Measurements from ENCODE around the gene ADAR. TPM values are rescaled to one million over a fixed set of nuclear protein-coding genes. Genes with fewer than 3 reads are reported as not detected.
A peak's percentile ranks its signal among the peaks of the same experiment; 100 is the strongest.

The ADAR gene
- polyA plus RNA-seq, 1 donor (not counting 4 experiments of a cell fraction or from before 2014, with no cell fraction given) = 148 TPM

GRCh38 chr1:154546264-154547063, 61.5 kb downstream of the ADAR start:
- FAIRE-seq = no peak

GRCh38 chr1:154541231-154541630, 66.8 kb downstream of the ADAR start:
- Histone ChIP-seq H3K9me1 (ENCODE audit: control insufficient read depth, extremely low read depth, insufficient read depth, low read length) (no peaks in the 10 kb centered on the region), H3K4me3 (ENCODE audit: control insufficient read depth in 2 of 3, extremely low read depth in 1 of 3, insufficient read depth in 2 of 3, low read depth in 1 of 3, low read length in 3 of 3) (no peak overlapping the region), H3K27ac (ENCODE audit: control insufficient read depth, insufficient read depth, low read length) (no peak overlapping the region), H3K79me2 (ENCODE audit: control insufficient read depth, insufficient read depth, low read length) (no peaks in the 10 kb centered on the region), H3K36me3 (ENCODE audit: control insufficient read depth in 2 of 2, extremely low read depth in 1 of 2, insufficient read depth in 2 of 2, low read length in 2 of 2) (no peaks in the 10 kb centered on the region), H3K4me1 (ENCODE audit: control insufficient read depth, extremely low read depth, insufficient read depth, low read length) (no peaks in the 10 kb centered on the region), H3K9me3 (ENCODE audit: control insufficient read depth, low read depth, low read length) (no peaks in the 10 kb centered on the region), H3K27me3 (ENCODE audit: control insufficient read depth, extremely low read depth, insufficient read depth, low read length) (peaks cover 27% of the 10 kb centered on the region), H4K20me1 (ENCODE audit: control insufficient read depth, extremely low read depth, insufficient read depth, low read length) (no peaks in the 10 kb centered on the region), H2AFZ (ENCODE audit: control insufficient read depth, low read length) (no peak overlapping the region), H3K4me2 (ENCODE audit: control insufficient read depth, extremely low read depth, insufficient read depth, low read depth, low read length) (no peak overlapping the region), H3K9ac (ENCODE audit: control insufficient read depth, extremely low read depth, insufficient read depth, low read length) (no peak overlapping the region)
- TF ChIP-seq EZH2 (IDR thresholded peaks at IDR 0.05; ENCODE audit: low read length) (no peak), CTCF (optimal IDR thresholded peaks at IDR 0.05 in 1 of 3, IDR thresholded peaks at IDR 0.05 in 1 of 3, conservative IDR thresholded peaks at IDR 0.05 in 1 of 3; ENCODE audit: extremely low read depth in 1 of 3, insufficient read depth in 2 of 3, low read length in 3 of 3) (no peak)
- no peak for FAIRE-seq
- DNase-seq (ENCODE audit: low read depth, low spot score) = no peak
- dilution Hi-C loops (cut with MboI; ENCODE audit: extremely low pct_ligation_motif_present, low sequenced_read_pairs) = no loop called here

More at GRCh38 chr1:154546264-154547063, 61.5 kb downstream of the ADAR start:
- peaks cover 8% of the 10 kb centered on the region for H3K27me3 ChIP-seq (ENCODE audit: control insufficient read depth, extremely low read depth, insufficient read depth, low read length)
- no peak overlapping the region for H3K4me3 ChIP-seq (ENCODE audit: control insufficient read depth in 2 of 3, extremely low read depth in 1 of 3, insufficient read depth in 2 of 3, low read depth in 1 of 3, low read length in 3 of 3)
- DNase-seq (ENCODE audit: low read depth, low spot score) = no peak
- H3K36me3 ChIP-seq (ENCODE audit: control insufficient read depth in 2 of 2, extremely low read depth in 1 of 2, insufficient read depth in 2 of 2, low read length in 2 of 2) = peaks cover 20 to 29% of the 10 kb centered on the region in 2 experiments
- H3K9me1 ChIP-seq (ENCODE audit: control insufficient read depth, extremely low read depth, insufficient read depth, low read length) = peaks cover 2% of the 10 kb centered on the region
- H2AFZ ChIP-seq (ENCODE audit: control insufficient read depth, low read length) = peak overlapping the region; percentile 48
- H4K20me1 ChIP-seq (ENCODE audit: control insufficient read depth, extremely low read depth, insufficient read depth, low read length) = no peaks in the 10 kb centered on the region
- dilution Hi-C loops (cut with MboI; ENCODE audit: extremely low pct_ligation_motif_present, low sequenced_read_pairs) = no loop called here
- H3K9me3 ChIP-seq (ENCODE audit: control insufficient read depth, low read depth, low read length) = no peaks in the 10 kb centered on the region
- no peak overlapping the region for H3K9ac ChIP-seq (ENCODE audit: control insufficient read depth, extremely low read depth, insufficient read depth, low read length)
- no peak overlapping the region for H3K27ac ChIP-seq (ENCODE audit: control insufficient read depth, insufficient read depth, low read length)
- H3K4me2 ChIP-seq (ENCODE audit: control insufficient read depth, extremely low read depth, insufficient read depth, low read depth, low read length) = peak overlapping the region; percentile 2
- peaks cover 13% of the 10 kb centered on the region for H3K4me1 ChIP-seq (ENCODE audit: control insufficient read depth, extremely low read depth, insufficient read depth, low read length)
- TF ChIP-seq CTCF (optimal IDR thresholded peaks at IDR 0.05 in 1 of 3, IDR thresholded peaks at IDR 0.05 in 1 of 3, conservative IDR thresholded peaks at IDR 0.05 in 1 of 3; ENCODE audit: extremely low read depth in 1 of 3, insufficient read depth in 2 of 3, low read length in 3 of 3) (peak; percentile 76 to 87 (median 79)), EZH2 (IDR thresholded peaks at IDR 0.05; ENCODE audit: low read length) (no peak)
- no peaks in the 10 kb centered on the region for H3K79me2 ChIP-seq (ENCODE audit: control insufficient read depth, insufficient read depth, low read length)
